Central memory CD4-positive, alpha-beta T cell (primary cell): ENCODE data around the gene BCL2L11.

Source experiments
- DNase-seq: peaks from one replicate; pipeline ENCODE4 v3.0.0; 2022

BCL2L11 gene

DNA sequence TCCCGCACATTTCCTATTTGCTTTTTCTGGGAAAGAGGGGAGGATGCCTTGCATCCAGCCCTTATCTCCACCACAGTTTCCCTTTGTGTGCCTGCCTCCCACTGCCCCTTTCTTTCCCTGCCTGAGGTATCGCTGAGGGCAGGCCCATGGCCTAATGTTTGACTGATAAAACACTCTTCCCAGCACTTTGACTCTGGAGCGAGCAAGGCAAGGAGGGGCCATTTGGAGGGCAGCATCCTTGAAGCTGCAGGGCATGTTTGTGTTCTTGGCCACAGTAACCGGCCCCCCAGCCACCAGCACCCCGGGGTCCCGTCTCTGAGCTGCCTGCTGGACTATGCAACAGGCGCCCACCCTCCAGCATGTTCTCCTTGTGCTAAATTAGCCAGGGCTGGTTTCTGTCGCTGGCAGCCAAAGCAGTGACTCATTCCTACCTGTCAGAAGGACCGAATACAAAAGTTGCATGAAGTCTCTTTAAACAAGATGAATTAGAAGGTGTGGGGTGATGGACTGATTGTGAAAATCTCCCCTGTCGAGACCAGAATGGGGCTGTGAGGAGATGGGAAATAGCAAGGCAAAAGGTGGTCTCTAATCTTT, 50.7 kb downstream of the BCL2L11 start:
- DNase-seq: no peak

DNA sequence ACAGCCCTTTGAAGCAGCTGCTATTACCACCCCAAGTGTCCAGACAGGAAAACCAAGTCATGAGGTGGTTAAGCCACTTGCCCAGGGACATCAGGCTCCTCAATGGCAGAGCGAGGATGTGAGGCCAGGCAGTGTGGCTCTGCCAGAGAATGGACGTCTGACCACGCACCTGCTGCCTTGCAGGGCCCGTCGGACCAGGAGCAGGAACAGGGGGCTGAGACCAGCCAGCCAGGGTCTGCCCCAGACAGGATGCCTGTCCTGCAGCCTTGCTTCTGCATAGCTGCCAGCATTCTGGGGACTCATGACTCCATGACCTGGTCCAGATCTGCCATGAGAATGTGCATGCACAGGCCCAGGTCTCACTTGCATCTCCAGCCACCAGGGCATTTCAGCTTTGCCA, 52.0 kb downstream of the BCL2L11 start:
- DNase-seq: no peak

DNA sequence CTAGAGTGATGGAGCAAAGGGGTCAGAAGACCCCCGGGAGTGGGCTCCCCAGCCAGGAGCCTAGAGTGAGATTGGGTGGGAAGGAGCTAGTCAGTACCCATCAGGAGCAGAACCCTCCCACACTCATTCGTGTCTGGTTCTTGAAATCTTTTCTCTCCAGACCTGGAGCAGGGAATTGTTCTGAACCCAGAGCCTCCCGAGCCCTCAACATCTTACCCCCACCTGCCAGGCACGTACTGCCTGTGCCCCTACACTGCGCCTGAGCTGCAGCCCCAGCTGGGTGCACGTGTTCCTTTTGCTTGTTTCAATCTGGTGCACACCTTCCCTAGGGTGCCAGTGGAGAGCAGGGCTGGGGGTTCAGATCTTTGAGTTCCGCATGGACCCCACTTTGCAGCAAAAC, 52.6 kb downstream of the BCL2L11 start:
- DNase-seq: no peak

DNA sequence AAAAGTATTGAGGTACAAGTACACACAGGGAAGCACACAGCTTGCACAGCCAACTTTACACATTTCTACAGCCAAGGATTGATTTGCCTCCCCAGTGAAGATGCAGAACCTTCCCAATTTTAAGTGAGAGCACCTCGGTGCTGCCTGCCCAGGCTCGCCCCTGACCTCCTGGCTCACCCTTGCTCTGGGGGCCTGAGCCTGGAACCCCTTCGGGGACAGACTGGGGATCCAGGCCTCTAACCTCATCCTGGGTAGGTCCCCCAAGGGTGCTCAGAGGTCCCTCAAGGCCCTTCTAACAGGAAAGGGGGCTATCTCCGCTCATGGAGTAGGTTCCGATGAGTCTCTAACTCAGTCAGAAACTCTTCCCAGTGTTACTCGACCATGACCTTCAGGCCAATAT, 53.1 kb downstream of the BCL2L11 start:
- DNase-seq: no peak

DNA sequence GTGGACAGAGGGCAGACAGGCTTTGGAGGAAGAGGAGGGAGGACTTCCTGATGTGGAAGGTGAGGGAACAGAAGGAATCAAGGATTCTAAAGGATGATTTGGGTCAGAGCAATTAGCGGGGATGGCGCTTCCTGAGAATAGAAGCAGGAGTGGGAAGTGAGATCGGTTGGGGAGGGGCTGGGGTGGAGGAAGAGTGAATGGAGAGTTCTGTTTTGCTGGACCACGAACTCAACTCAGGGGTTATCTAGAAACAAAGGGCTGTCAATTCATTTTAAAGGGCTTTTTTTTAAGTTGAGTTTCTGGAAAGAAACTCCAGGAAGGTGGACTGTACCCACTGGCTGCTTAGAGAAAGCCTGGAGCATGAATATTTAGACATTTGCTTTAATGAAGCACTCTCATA, 54.9 kb downstream of the BCL2L11 start:
- DNase-seq: no peak

DNA sequence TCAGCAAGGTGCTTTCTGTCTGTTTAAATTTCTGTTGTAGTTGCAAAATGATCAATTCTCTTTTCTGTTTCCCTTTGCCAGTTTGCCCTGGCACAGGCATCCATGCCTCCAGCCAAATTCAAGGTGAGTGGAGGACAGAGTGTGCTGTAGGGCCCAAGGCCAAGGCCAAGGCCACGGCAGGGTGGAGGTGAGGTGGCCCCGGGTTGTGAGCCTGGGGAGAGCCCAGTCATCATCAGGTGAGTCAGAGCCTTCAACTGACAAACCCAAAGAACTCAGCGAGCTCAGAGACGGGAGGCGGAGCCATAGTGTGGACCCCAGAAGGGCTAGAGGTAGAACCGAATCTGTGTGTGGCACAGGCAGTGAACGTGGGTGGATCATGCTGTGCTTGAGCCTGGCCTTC, 55.7 kb downstream of the BCL2L11 start:
- DNase-seq: no peak

DNA sequence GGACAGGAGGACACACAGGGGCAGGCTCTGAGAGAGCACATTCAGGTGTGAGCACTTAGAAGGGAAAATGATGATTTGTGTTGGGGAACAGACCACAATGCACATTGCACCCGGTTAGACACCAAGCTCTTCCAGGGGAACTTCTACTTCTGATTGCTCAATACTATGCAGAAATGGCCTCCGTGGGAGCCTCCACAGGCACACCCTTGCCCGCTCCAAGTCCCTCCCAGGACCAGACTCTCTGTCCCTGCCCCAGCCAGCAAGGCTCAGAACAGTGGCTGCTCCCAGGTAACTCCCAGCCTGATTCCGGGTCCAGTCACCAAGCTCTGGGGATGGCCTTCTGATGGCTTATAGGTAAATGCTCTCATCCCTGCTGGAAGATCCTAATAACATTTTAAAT, 56.2 kb downstream of the BCL2L11 start:
- no peak for DNase-seq

DNA sequence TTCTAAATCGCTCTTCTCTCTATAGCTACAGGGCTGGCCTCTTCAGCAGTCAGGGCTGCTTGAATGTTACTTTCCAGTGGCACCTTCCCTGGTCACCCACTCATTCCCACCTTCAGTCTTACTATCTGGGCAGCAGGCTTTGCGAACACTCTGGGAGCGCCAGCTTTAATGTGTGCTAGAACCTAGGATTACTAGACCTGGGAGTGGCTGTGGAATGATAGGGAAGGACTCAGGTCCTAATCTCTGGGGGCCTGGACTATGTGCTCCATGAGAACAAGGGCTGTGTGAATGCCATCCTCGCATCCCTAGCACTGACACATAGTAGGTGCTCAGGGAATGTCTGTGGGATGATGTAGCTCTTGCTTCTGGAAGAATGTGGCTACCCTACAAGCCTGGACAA, 57.6 kb downstream of the BCL2L11 start:
- DNase-seq: no peak

DNA sequence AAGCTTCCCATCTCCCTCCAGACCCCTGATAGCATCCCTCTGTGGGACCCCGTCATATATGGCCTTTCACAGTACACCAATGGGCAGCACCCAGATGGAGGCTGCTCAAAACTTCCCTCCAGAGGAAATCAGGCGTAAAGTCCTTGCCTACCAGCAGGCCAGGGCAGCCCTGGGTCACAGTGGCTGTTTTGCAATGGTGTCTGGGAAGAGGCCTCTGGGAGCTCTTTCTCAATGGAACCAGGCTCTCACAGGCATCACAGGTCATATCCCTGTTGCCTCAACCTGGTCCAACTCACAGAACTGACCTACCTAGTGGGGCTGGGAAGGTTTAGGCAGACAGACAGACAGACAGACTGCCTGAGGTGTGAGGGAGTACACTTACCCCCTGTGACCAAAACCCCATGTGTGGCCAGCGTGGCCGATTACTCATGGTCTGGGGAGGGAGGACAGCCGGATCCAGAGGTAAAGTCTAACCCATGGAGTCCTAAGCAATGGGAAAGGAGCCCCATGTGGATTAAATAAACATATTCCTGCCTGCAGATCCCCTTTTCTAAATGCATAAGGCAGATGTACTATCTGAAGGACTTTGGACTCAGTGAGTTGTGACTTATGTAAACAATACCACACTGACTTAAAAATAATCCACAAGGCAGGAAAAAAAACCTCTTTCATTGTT, 58.2 kb downstream of the BCL2L11 start:
- no peak for DNase-seq

DNA sequence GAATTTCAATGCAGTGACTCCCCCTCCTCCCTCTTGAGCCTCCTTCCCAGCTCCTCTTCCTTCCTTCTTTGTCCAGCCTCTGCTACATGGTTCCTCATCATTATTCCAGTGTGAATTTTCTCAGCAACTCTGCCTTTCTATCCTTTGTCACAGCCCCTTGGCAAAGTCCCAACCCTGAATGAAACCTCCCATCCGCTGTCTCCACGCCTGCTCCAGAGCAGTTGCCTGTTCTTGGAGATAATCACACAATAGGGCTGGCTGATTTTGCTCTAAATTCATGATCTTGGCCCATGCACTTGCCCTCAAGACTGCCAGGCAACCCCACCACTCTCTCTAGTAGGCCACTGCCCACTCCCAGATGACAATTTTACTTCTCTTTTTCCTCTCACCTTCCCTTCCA, 61.4 kb downstream of the BCL2L11 start:
- no peak for DNase-seq

DNA sequence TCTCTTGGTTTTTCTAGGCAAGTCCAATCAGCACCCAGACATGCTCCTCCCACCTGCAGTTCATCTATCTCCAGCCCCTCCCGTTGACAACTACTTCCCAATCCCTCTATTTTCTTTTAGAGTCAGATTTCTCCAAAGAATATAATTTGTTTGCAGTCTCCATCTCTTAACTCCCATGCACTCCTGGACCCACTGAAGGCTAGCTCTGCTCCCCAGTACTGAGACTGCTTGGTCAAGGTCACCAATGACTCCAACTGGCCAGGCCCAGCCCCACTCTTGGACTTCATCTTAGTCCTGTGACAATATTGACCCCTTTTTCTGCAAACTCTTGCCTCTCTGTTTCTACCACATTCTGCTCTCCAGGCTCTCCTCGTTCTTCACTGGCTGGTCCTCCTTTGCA, 62.0 kb downstream of the BCL2L11 start:
- no peak for DNase-seq

DNA sequence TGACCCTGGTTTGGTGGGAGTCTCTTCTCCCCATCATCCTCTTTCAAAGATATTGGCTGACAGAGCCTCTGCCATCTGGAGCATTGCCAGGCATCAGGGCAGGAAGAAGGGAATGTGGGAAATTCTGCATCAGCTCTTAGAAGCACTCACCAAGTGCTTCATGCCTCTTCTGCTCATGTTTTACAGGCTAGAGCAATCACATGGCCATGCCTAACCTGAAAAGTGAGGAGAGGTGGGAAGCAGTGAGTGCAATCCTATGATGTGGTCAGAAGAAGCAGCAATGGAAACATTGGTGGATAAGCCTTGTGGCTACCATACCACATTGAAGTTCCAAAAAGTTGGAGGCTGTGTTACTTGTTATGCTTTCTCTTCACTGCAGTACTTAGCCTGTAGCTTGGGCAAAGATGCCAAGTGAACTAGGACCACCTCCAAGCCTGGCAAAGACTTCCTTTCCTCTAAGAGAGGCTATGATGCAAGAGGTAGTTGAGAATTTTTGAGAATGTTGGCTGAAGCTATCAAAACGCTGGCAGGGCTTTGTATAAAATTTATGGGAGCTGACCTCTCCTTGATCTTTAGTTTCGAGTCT, 64.1 kb downstream of the BCL2L11 start:
- no peak for DNase-seq

DNA sequence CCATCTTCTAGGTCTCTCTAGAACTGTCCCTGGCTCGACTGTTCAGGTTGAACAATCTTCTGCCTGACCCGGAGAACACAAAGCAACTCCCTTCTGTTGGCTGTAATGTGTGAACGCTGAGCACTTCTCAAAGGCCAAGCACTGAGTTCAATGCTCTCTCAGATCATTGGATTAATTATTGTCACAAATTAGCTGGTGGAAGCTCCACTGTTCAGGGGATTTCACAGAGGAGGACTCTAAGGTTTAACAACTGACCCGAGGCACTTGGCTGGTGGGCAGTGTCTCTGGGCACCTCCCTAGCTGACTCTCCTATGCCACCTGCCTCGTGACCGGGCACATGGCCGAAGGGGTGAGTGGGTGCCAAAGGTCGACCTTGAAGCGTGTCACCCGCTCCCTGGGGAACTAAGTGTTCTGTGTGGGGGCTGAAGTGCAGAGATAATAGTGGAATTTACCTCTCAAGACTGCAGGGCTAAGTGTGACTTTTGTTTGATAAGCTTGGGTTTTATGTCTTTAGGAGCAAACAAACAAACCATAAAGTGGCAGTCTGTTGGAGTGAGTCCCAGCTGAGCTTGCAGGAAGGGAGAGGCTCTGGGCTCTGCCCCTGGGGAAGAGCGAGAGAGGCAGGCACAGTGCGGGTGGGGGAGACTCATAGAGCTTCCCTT, 64.8 kb downstream of the BCL2L11 start:
- DNase-seq: no peak

DNA sequence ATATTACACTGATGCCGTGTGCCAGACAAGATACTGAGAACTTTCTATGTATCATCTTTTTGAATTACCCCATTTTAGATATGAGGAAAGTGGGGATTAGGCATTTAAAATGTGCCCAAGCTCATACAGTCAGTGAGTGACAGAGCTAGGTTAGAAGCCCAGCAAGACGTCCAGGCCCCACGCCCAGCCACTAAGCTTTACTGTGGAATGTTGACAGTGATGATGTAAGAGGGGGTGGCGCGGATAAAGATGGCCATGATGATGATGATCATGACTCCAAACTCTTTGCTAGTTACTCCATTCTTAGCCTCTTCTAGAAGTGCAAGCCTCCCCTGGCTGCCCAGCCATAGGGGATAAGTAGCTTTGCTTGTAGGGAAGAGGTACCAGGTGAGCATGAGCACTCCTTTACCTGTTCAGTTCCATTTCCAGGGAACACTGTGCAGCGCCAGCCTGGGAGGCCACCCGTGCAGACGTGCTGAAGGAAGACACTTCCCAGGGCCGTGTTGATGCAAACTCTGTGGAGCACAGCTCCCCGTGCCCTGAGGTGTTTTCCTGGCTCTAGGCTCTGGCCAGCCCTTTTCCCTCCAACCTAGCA, 65.5 kb downstream of the BCL2L11 start:
- no peak for DNase-seq

DNA sequence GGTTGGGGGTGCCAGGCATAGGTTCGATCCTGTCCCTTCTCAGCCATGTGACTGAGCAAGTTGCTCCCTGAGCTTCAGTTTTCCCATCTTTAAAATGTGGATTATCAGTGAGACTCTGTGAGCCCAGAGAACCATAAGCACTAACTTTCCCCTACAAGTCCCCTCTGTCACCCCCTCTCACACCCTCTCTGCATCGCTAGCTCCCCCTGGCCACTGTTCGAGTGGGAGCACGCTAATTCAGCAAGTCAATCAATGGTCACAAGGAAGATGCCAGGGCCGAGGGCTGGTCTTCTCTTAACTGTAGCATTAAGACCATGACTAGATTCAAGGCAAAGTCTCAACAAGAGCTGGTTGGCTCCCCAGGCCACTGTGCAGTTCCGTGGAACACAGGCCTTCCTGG, 66.2 kb downstream of the BCL2L11 start:
- DNase-seq: no peak

DNA sequence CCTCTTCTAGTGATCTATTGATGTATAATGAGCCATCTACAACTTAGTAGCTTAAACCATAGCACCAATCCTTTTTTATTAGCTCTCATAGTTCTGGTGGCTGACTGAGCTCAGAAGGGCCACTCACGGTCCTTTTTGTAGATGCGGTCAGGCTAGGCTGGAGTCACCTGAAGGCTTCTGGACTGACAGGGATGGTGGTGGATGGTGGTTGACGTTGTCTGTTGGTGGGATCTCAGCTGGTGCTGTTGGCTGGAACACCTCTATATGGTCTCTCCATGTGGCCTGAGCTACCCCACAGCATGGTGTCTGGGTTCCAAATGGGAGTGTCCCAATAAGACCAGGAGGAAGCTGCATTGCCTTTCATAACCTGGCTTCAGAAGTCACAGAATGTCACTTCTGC, 68.0 kb downstream of the BCL2L11 start:
- DNase-seq: no peak

DNA sequence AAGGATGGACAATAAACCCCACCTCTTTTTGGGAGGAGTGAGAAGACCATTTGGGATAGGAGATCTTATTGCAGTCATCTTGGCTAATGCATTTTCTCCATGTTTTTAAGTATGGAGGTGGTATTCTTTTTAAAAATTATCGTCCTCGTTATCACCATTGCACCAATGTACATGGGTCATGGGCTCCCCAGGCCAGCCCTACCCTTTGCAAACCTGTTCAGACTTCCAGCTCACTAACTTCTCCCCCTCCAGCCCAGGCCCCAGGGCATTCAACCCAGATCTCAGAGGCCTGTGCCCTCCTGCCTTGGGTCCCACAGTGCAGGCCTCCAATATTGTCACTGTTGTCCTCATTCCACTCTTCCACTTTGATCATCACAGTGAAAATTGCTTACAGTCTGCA, 68.4 kb downstream of the BCL2L11 start:
- DNase-seq: no peak

DNA sequence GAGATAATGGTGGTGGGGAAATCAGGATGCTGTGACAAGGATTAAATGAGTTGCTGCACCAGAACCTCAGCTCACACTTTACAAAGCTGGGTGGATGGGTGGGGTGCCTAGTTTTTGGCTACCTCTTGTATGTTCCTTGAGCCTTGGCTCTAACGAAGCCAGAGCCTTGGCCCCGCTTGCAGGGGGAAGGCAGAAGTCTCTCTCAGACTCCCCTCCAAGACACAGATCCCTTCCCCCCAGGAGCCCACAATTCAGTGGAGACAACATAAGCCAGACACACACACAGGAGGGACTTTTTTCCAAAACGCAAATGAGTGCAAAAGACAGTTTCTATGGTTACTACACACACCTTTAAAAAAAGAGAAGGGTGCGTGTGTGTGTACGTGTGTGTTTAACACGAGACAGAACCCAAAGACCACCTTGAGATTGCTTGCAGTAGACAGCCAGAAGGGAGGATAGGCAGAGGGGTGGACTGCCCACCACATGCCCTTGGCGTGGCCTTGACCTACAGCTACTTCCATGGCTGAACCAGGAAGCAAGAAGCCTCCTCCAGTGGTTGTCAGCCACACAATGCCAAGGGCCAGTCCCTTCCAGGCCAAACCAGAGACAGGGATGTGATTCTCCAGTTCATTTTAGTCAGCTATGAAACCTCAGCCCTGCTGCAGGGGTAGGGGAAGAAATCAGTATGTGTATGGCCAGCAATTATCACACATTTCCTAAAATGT, 70.3 kb downstream of the BCL2L11 start:
- DNase-seq: no peak

DNA sequence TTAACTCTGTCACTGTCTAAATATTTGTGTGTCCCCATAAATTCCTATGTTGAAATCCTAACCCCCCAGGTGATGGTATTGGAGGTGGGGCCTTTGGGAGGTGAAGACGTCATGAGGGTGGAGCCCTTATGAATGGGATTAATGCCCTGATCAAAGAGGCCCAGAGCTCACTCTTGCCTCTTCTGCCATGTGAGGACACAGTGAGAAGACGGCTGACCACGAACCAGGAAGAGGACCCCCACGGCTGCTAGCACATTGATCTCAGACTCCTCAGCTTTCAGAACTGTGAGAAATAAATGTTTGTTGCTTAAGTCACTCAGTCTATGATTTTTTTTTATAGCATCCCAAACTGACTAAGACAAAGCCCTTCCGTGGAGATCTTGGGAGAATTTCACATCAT, 71.2 kb downstream of the BCL2L11 start:
- DNase-seq: no peak

DNA sequence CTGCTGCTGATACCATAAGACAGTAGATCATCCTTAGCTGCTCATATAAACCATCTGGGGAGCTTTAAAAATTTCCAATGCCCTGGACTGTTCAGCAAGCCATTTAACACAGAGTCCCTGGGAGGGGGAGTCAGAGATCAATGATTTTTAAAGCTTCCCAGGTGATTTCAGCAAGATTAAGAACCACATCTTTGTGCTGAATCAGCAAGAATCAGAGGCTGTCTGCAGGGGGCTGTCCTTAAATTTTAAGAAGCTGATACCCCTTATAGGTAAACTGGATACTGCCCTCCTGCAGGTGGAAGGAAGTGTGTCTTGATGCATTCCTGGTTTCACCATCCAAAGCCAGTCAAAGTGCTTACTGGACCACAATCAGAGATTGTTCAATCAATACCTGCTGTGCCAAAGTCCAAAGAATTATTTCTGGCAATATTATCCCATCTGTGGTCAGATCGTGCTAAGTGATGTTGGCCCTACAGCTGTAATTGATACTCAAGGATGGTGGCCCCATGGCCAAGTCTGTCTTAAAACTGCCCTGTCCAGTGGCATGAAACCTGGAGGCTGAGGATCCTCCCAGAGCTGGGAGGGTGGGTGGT, 72.2 kb downstream of the BCL2L11 start:
- DNase-seq: no peak

DNA sequence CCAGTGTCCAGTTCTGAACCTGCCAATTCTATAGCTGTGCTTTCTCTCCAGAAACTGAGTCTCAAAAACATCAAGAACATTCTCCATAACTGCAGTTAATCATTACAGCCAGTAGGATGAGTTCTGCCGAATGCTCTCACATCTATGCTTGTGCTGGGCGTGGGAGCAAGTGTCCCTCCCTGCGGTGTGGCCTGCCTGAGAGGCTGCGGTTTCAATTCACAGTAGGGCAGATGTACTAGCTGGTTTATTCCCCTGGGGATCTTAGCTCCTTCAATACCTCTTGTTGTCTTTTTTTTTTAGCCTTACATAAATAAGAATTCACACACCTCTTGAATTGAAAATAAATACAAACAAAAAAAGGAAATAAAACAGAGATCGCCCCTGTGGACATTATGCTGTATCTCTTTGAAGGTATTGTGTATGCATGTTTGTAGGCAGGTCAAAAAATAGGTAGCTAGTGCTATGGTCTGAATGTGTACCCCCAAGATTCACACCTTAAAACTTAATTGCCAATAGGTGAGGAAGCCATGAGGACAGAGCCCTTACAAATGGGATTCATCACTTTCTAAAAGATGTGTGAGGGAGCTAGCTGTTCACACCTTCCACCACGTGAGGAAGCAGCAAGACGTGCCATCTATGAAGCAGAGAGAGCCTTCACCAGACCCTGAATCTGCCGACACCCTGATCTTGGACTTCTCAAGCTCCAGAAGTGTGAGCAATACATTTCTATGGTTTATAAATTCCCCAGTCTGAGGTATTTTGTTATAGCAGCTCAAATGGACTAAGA, 74.3 kb downstream of the BCL2L11 start:
- no peak for DNase-seq

DNA sequence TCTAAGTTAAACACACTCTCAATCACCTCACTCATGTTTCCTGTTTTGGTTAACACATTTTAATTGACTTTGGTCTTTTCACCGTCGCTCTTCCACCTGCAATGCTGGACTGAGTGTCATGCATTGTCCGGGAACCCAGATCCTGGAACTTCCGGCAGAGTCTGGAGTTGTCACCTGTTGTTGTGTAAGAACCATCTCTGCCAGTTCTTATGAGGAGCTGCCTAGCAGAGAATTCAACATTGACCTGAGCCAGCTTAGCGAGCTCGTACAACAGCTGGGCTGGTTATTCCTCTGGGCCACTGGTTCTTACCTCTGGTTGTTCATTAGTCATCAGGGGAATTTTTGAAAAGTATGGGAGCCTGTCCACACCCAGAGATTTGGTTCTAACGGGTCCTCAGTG, 75.7 kb downstream of the BCL2L11 start:
- no peak for DNase-seq
